Loucy (cell line): ENCODE measurements around the gene MRPS35.

ENCODE experiments used
- H2AFZ ChIP-seq: fragments of 200-600 bp; sonication (generic); 2 replicates; pipeline ENCODE4 v1.6.0; 2016; ENCODE audit warnings: antibody characterized with exemption, mild to moderate bottlenecking, low read length, moderate library complexity
- H3F3A ChIP-seq: fragments of 200-600 bp; 2 replicates; pipeline ENCODE4 v1.6.0; 2016; ENCODE audit warnings: antibody characterized with exemption, low read depth, mild to moderate bottlenecking
- H3K27me3 ChIP-seq: fragments of 200-600 bp; sonication (generic); 2 replicates; pipeline ENCODE4 v1.6.1; 2014; ENCODE audit warnings: low read length, mild to moderate bottlenecking; ENCODE audit not compliant: insufficient read depth, poor library complexity, severe bottlenecking
- H3K36me3 ChIP-seq: fragments of 200-600 bp; sonication (generic); 2 replicates; pipeline ENCODE4 v1.6.1; 2016; ENCODE audit warnings: low read length; ENCODE audit not compliant: insufficient read depth
- H3K4me1 ChIP-seq: fragments of 200-600 bp; sonication (generic); 2 replicates; pipeline ENCODE4 v1.5.1; 2014; ENCODE audit warnings: low read length, mild to moderate bottlenecking; ENCODE audit not compliant: insufficient read depth, poor library complexity, severe bottlenecking
- H3K4me2 ChIP-seq: fragments of 200-600 bp; sonication (generic); 2 replicates; pipeline ENCODE4 v1.6.0; 2014; ENCODE audit warnings: antibody characterized with exemption, low read length, low read depth, mild to moderate bottlenecking; ENCODE audit not compliant: poor library complexity, severe bottlenecking
- H3K4me3 ChIP-seq: fragments of 200-600 bp; sonication (generic); 2 replicates; pipeline ENCODE4 v1.5.1; 2014; ENCODE audit warnings: low read length, mild to moderate bottlenecking, mixed read lengths; ENCODE audit not compliant: poor library complexity, severe bottlenecking
- H3K79me2 ChIP-seq: fragments of 200-600 bp; sonication (generic); 2 replicates; pipeline ENCODE4 v1.6.1; 2014; ENCODE audit warnings: low read length; ENCODE audit not compliant: insufficient read depth
- H3K9ac ChIP-seq: fragments of 200-600 bp; sonication (generic); 2 replicates; pipeline ENCODE4 v1.6.0; 2014; ENCODE audit warnings: mild to moderate bottlenecking, low read depth, low read length, moderate library complexity; ENCODE audit not compliant: poor library complexity, severe bottlenecking
- H3K9me2 ChIP-seq: fragments of 200-600 bp; sonication (generic); replicated peaks from 2 replicates; pipeline ENCODE4 v1.6.1; 2016; ENCODE audit warnings: low read depth, low read length, mixed read lengths
- H3K9me3 ChIP-seq: fragments of 200-600 bp; sonication (generic); 2 replicates; pipeline ENCODE4 v1.6.1; 2014; ENCODE audit warnings: mild to moderate bottlenecking, antibody characterized with exemption, low read length, low read depth; ENCODE audit not compliant: insufficient read depth
- H4K20me1 ChIP-seq: fragments of 200-600 bp; sonication (generic); 2 replicates; pipeline ENCODE4 v1.6.0; 2014; ENCODE audit warnings: antibody characterized with exemption, low read length, mild to moderate bottlenecking; ENCODE audit not compliant: insufficient read depth, poor library complexity, severe bottlenecking
- EZH2phosphoT487 ChIP-seq: fragments of 200-600 bp; IDR thresholded peaks from 2 replicates; pipeline ENCODE4 v1.6.1; 2018; ENCODE audit warnings: antibody characterized with exemption, mild to moderate bottlenecking, moderate library complexity, borderline replicate concordance
- TF ChIP-seq, protein P1 (sequence below): fragments of 200-600 bp; sonication (generic); conservative IDR thresholded peaks from 2 replicates; pipeline ENCODE4 v1.5.1; 2014; ENCODE audit warnings: mild to moderate bottlenecking, antibody characterized with exemption, low read length

Gene MRPS35

DNA sequence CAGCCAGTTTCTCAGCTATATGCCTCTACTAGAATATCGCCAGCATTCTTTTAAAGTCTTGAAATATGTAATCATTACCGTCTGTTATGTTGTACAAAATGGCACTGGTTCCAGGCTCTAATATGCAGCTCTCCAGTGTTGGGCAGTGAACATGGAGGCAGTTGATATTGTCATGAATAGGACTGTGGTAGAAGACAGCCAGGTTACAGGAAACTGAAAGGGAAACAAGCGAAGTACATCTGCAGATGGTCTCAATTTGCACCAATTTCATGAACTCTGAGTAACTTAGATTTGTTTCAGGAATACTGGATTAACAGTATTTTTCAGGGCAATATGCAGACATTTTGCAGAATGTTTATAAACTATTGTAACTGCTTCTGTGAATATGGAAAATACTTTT, 56.0 kb downstream of the MRPS35 start:
- Histone ChIP-seq H3K4me1 (no peaks in the 10 kb centered on the region), H3K9me2 (no peaks in the 10 kb centered on the region), H3K9ac (no peak overlapping the region), H3K79me2 (no peaks in the 10 kb centered on the region), H3K27me3 (no peaks in the 10 kb centered on the region), H3K4me2 (no peak overlapping the region), H3F3A (no peaks in the 10 kb centered on the region), H2AFZ (no peak overlapping the region), H3K4me3 (no peak overlapping the region), H4K20me1 (no peaks in the 10 kb centered on the region), H3K36me3 (no peaks in the 10 kb centered on the region), H3K9me3 (no peaks in the 10 kb centered on the region)
- TF ChIP-seq EZH2phosphoT487 = no peak
- TF ChIP-seq, protein P1, sequence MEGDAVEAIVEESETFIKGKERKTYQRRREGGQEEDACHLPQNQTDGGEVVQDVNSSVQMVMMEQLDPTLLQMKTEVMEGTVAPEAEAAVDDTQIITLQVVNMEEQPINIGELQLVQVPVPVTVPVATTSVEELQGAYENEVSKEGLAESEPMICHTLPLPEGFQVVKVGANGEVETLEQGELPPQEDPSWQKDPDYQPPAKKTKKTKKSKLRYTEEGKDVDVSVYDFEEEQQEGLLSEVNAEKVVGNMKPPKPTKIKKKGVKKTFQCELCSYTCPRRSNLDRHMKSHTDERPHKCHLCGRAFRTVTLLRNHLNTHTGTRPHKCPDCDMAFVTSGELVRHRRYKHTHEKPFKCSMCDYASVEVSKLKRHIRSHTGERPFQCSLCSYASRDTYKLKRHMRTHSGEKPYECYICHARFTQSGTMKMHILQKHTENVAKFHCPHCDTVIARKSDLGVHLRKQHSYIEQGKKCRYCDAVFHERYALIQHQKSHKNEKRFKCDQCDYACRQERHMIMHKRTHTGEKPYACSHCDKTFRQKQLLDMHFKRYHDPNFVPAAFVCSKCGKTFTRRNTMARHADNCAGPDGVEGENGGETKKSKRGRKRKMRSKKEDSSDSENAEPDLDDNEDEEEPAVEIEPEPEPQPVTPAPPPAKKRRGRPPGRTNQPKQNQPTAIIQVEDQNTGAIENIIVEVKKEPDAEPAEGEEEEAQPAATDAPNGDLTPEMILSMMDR = no peak

DNA sequence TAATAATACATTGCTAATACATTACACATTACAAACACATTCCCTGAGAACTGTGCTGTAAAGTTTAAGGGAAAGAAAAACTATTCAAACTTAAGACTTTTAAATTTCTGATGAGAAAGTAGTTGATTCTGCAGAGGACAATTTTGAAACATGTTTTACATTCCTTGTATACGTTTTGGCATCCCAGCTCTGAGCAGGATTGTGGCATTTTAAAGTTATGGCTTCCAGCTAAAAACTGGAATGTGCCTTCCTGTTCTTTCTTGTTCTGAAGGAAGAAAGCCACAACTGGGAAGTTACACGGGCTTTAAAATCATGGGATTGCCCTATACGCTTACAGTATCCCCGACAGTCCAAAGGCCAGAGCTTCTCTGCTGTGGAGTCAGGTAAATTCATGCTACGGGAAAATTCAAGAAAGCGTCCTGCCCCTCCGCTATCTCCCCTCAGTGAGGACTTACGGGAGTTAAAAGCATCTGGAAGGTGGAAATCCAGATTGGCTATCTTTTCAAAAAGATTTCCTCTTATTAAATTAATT, 58.6 kb downstream of the MRPS35 start:
- H3K79me2 ChIP-seq = no peaks in the 10 kb centered on the region
- H2AFZ ChIP-seq = no peak overlapping the region
- H3K4me1 ChIP-seq = no peaks in the 10 kb centered on the region
- no peak overlapping the region for H3K9ac ChIP-seq
- no peaks in the 10 kb centered on the region for H3K27me3 ChIP-seq
- no peak overlapping the region for H3K4me2 ChIP-seq
- H3F3A ChIP-seq = no peaks in the 10 kb centered on the region
- TF ChIP-seq, protein P1 = no peak
- no peak for TF ChIP-seq EZH2phosphoT487
- no peaks in the 10 kb centered on the region for H3K9me2 ChIP-seq
- no peak overlapping the region for H3K4me3 ChIP-seq
- no peaks in the 10 kb centered on the region for H3K9me3 ChIP-seq
- H3K36me3 ChIP-seq = no peaks in the 10 kb centered on the region
- no peaks in the 10 kb centered on the region for H4K20me1 ChIP-seq

DNA sequence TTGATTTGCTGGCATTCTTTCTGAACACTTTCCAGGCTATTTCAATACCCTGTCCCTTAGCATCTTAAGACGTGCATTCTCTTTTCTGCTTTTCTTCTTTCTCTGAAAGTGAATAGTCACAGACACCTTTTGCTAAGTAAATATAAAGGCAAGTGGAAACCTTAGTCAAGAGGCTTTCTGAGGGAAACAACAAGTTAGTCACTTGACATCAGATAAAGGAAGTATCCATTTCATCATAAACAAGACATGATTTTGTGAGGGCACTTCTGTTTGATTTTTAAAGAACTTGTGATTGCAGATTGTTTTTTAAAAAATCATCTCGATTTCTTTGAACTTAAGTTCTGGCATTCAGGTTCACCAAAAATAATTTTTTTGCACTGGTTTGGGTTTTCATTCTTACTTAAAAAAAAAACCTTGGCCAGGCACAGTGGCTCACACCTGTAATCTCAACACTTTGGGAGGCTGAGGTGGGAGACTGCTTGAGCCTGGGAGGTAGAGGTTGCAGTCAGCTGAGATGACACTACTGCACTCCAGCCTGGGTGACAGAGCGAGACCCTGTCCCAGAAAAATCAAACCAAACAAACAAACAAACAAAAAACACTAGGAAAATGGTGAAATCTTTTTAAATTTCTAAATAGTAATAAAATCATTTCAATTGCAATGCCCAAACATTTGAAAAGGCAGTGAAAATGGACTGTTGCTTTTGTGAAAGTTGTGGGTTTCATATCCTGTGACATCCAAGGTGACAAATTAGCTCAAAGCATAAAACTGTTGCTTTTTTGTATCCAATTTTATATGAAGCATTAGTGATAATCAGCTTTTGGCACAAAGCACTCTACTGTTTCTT, 61.1 kb downstream of the MRPS35 start:
- no peak overlapping the region for H3K4me2 ChIP-seq
- no peaks in the 10 kb centered on the region for H3K4me1 ChIP-seq
- no peaks in the 10 kb centered on the region for H4K20me1 ChIP-seq
- H3K9me3 ChIP-seq = no peaks in the 10 kb centered on the region
- H3K4me3 ChIP-seq = no peak overlapping the region
- H3K9ac ChIP-seq = no peak overlapping the region
- no peaks in the 10 kb centered on the region for H3F3A ChIP-seq
- H3K27me3 ChIP-seq = no peaks in the 10 kb centered on the region
- no peak overlapping the region for H2AFZ ChIP-seq
- no peaks in the 10 kb centered on the region for H3K36me3 ChIP-seq
- no peaks in the 10 kb centered on the region for H3K9me2 ChIP-seq
- no peaks in the 10 kb centered on the region for H3K79me2 ChIP-seq
- TF ChIP-seq, protein P1 = no peak
- no peak for TF ChIP-seq EZH2phosphoT487
